HTR-8/SVneo (cell line): ENCODE measurements around the gene CAPS.

Experiments used
- DNase-seq: peaks from one replicate; pipeline ENCODE4 v3.0.0; 2011; ENCODE audit warnings: low spot score, mixed read lengths; ENCODE audit not compliant: insufficient read length
- FAIRE-seq: peaks from 2 replicates; lab custom pipeline; 2011; peaks lifted over from hg19 to GRCh38; lab: Jason Lieb, UNC

The CAPS gene

GRCh38 chr19:5891938-5892771 is 21.9 kb upstream of the CAPS start:
- FAIRE-seq (no peak), DNase-seq (peak; percentile 37)

- no peak for FAIRE-seq
These were observed 21.2 kb upstream of the CAPS start for GRCh38 chr19:5892772-5893275.

GRCh38 chr19:5893296-5893903 is 20.7 kb upstream of the CAPS start:
- DNase-seq (no peak), FAIRE-seq (no peak)

More at GRCh38 chr19:5892772-5893275, 21.2 kb upstream of the CAPS start:
- no peak for DNase-seq

GRCh38 chr19:5893907-5894703 is 19.9 kb upstream of the CAPS start:
- FAIRE-seq: no peak
- DNase-seq: no peak

GRCh38 chr19:5894704-5895349 is 19.2 kb upstream of the CAPS start:
- no peak for DNase-seq
- no peak for FAIRE-seq

GRCh38 chr19:5895409-5895808 is 18.6 kb upstream of the CAPS start:
- DNase-seq (no peak), FAIRE-seq (no peak)

- DNase-seq: no peak
- FAIRE-seq: no peak
These were observed 18.2 kb upstream of the CAPS start for GRCh38 chr19:5895890-5896289.

- DNase-seq: no peak
- FAIRE-seq: no peak
These were observed 17.5 kb upstream of the CAPS start for GRCh38 chr19:5896365-5897076.

GRCh38 chr19:5897189-5897969 is 16.7 kb upstream of the CAPS start:
- no peak for FAIRE-seq
- no peak for DNase-seq

- FAIRE-seq: no peak
These were observed 14.1 kb upstream of the CAPS start for GRCh38 chr19:5899728-5900526.

GRCh38 chr19:5900976-5901375 is 13.1 kb upstream of the CAPS start:
- FAIRE-seq (no peak), DNase-seq (no peak)

More at GRCh38 chr19:5899728-5900526, 14.1 kb upstream of the CAPS start:
- no peak for DNase-seq

- FAIRE-seq (no peak), DNase-seq (no peak)
These were observed 10.9 kb upstream of the CAPS start for GRCh38 chr19:5903056-5903623.

GRCh38 chr19:5903624-5904351 is 10.3 kb upstream of the CAPS start, which contains the start of gene NDUFA11:
TSS of gene NDUFA11 (minus strand) at chr19:5903790. CDS start at chr19:5903708, 82 bp downstream.
- FAIRE-seq (no peak), DNase-seq (peak; percentile 86)

GRCh38 chr19:5904352-5905113 is 9.5 kb upstream of the CAPS start, which contains the start of gene VMAC:
TSS of gene VMAC (plus strand) at chr19:5904872. CDS start at chr19:5904891, 19 bp downstream.
- peak; percentile 91 for FAIRE-seq
- peak; percentile 97 for DNase-seq

- no peak for FAIRE-seq
- DNase-seq: no peak
These were observed 8.8 kb upstream of the CAPS start for GRCh38 chr19:5905114-5905778.

- FAIRE-seq (no peak), DNase-seq (no peak)
These were observed 6.8 kb upstream of the CAPS start for GRCh38 chr19:5907241-5907640.
